Activated CD4-positive, alpha-beta memory T cell treated with anti-CD3 and anti-CD28 coated beads for 36 hours (primary cell): Measurements from ENCODE around the gene KIAA0930. TPM values are rescaled to one million over a fixed set of nuclear protein-coding genes. Genes with fewer than 3 reads are reported as not detected.

Source experiments
- CTCF ChIA-PET: fragments of 350-600 bp; sonication (Branson Sonifier 250); formaldehyde crosslinking; loops from one replicate; lab custom pipeline; 2021; ENCODE audit warnings: antibody characterized with exemption, inconsistent platforms; lab: Charles Lee
- POLR2A ChIA-PET: fragments of 350-600 bp; sonication (Branson Sonifier 250); formaldehyde crosslinking; loops from one replicate; lab custom pipeline; 2021; ENCODE audit warnings: antibody characterized with exemption; lab: Charles Lee
- DNase-seq: peaks from one replicate; pipeline ENCODE4 v3.0.0-alpha.2; 2020
- H3K27ac Mint-ChIP-seq: one replicate; pipeline ENCODE4 v1.8.0; 2021; ENCODE audit warnings: mixed read lengths
- H3K27me3 Mint-ChIP-seq: one replicate; pipeline ENCODE4 v1.8.0; 2021; ENCODE audit warnings: mixed read lengths
- H3K36me3 Mint-ChIP-seq: one replicate; pipeline ENCODE4 v1.8.0; 2021; ENCODE audit warnings: mixed read lengths
- H3K4me1 Mint-ChIP-seq: one replicate; pipeline ENCODE4 v1.8.0; 2021; ENCODE audit warnings: low read depth, mixed read lengths
- H3K4me3 Mint-ChIP-seq: one replicate; pipeline ENCODE4 v1.8.0; 2021; ENCODE audit warnings: mild to moderate bottlenecking, mixed read lengths
- H3K9me3 Mint-ChIP-seq: one replicate; pipeline ENCODE4 v1.8.0; 2021; ENCODE audit warnings: mixed read lengths
- intact Hi-C: fragments of 100-400 bp; cut with micrococcal nuclease; formaldehyde crosslinking; loops from one replicate; pipeline ENCODE4 v1.15.1; 2023
- total RNA-seq, 2 experiments: library from RNA; stranded (reverse); gene quantifications; one replicate each; pipeline ENCODE4 v1.2.3, GENCODE V29; 2021

The KIAA0930 gene
- total RNA-seq, 2 experiments from 2014 or later = 31.1 to 31.9 TPM

GRCh38 chr22:45230026-45230721 is 10.5 kb downstream of the KIAA0930 start:
- DNase-seq = no peak
- H3K27ac Mint-ChIP-seq = no peak overlapping the region
- no peaks in the 10 kb centered on the region for H3K27me3 Mint-ChIP-seq
- no peaks in the 10 kb centered on the region for H3K36me3 Mint-ChIP-seq
- no peak overlapping the region for H3K4me3 Mint-ChIP-seq
- ChIA-PET POLR2A (no interaction called here), CTCF (no interaction called here)
- intact Hi-C loops = no loop called here
- no peaks in the 10 kb centered on the region for H3K4me1 Mint-ChIP-seq
- H3K9me3 Mint-ChIP-seq = no peaks in the 10 kb centered on the region

DNA sequence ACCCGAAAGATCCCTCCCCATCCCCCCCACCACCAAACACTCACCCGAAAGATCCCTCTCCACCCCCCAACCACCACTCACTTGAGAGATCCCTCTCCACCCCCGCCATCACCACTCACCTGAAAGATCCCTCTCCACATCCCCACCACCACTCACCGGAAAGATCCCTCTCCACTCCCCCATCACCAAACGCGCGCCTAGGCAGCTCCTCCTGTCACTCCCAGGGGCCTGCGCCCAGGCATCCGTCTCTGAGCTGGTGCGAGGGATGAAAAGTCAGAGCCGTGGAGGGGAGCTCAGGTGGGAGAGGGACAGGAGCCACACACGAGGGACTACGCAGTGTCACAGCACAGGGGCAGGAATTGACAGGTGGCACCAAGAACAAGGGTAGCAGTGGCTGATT is 11.5 kb downstream of the KIAA0930 start:
- Mint-ChIP-seq H3K9me3 (no peaks in the 10 kb centered on the region), H3K4me3 (no peak overlapping the region), H3K27ac (no peak overlapping the region), H3K36me3 (no peaks in the 10 kb centered on the region), H3K4me1 (no peaks in the 10 kb centered on the region), H3K27me3 (no peaks in the 10 kb centered on the region)
- DNase-seq = no peak
- CTCF ChIA-PET = no interaction called here
- intact Hi-C loops = no loop called here
- POLR2A ChIA-PET = no interaction called here

DNA sequence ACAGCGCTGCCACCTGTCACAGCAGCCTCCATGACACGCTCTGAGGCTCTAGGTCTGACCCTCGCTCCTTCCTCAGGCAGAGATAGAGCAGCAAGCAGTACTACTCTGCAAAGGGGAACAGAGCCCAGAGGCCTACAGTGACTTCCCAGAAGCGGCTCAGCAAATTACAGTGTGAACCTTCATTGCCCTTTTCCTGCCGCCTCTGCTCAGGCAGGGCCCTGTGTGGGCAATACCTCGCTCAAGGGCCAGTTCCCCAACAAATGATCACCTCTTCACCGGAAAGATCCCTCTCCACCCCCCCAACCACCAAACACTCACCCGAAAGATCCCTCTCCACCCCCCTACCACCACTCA is 12.3 kb downstream of the KIAA0930 start:
- H3K4me3 Mint-ChIP-seq = no peak overlapping the region
- H3K27me3 Mint-ChIP-seq = no peaks in the 10 kb centered on the region
- peaks cover 1% of the 10 kb centered on the region for H3K4me1 Mint-ChIP-seq
- no peak for DNase-seq
- H3K9me3 Mint-ChIP-seq = no peaks in the 10 kb centered on the region
- intact Hi-C loops = no loop called here
- CTCF ChIA-PET = no interaction called here
- no peaks in the 10 kb centered on the region for H3K36me3 Mint-ChIP-seq
- POLR2A ChIA-PET = no interaction called here
- no peak overlapping the region for H3K27ac Mint-ChIP-seq

DNA sequence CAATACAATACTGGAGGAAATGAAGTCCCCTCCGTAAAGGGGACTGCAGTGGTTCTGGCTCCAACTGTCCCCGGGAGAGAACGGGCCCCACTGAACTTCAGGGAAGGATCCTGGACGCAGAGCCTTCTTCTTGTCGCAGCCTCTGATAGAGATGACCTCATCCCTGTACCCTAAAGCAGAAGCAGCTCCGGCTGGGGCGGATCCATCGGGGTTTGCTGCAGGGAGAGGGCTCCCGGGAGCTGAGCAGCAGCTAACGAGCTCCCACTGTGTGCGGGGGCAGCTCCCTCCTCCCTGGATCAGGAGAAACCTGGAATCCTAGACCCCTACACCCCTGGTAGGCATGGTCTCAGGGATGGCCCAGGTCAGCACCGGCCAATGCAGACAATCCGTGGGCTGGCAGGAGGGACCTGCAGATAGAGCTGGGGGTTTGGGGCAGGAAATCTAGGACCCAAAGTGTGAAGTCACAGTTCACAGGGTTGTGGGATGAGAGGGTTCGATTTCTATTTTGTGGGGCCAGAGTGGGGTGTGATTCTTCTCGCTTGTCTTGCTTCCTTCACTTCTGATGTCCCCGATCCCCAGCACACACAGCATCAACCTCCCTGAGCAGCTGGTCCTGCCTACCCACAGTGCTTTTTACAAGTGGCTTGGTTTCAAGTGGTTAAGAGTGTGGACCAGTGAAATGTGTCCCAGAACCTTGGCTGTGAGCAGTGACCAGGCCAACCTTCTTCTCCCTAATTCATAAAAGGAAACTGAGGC is 12.9 kb downstream of the KIAA0930 start:
- CTCF ChIA-PET = no interaction called here
- DNase-seq = no peak
- no peaks in the 10 kb centered on the region for H3K36me3 Mint-ChIP-seq
- no peaks in the 10 kb centered on the region for H3K27me3 Mint-ChIP-seq
- no peak overlapping the region for H3K27ac Mint-ChIP-seq
- H3K9me3 Mint-ChIP-seq = no peaks in the 10 kb centered on the region
- intact Hi-C loops = no loop called here
- no peak overlapping the region for H3K4me3 Mint-ChIP-seq
- H3K4me1 Mint-ChIP-seq = peaks cover 7% of the 10 kb centered on the region
- POLR2A ChIA-PET = no interaction called here

DNA sequence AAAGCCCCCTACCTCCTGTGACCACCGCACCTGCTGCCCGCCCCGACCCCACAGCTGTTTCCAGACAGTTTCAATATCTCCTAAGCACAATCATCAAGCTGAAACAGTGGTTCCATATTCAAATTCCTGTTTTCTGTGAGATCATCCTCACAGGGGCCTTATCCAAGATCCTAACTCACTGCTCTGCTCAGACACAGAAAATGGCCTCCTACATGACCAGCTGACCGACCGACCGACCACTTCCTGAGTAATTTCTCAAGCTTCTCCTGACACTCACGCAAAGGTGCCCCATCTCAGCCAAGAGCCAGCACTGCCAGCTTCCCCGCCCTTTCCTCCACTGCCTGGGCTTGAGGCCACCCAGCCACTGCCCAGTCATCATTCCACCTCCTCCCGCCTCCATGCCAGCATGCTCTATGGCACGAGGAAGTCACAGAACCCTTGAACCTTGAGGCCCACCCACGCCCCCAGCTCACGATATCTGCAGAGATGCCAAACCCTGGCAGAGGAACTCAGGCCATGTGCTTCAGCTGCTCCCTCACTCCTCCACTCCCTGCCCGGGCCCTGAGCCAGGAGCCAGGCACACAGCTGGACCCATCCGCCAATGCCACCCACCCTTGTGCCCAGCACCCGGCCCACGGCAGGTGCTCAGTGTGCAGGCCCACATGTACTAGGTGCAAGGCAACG is 14.0 kb downstream of the KIAA0930 start:
- no peak overlapping the region for H3K27ac Mint-ChIP-seq
- DNase-seq = no peak
- no peak overlapping the region for H3K4me3 Mint-ChIP-seq
- peaks cover 11% of the 10 kb centered on the region for H3K4me1 Mint-ChIP-seq
- H3K27me3 Mint-ChIP-seq = no peaks in the 10 kb centered on the region
- POLR2A ChIA-PET = no interaction called here
- no peaks in the 10 kb centered on the region for H3K9me3 Mint-ChIP-seq
- intact Hi-C loops = no loop called here
- CTCF ChIA-PET = no interaction called here
- H3K36me3 Mint-ChIP-seq = no peaks in the 10 kb centered on the region

GRCh38 chr22:45225732-45226502 is 14.8 kb downstream of the KIAA0930 start:
- H3K4me3 Mint-ChIP-seq = no peak overlapping the region
- H3K9me3 Mint-ChIP-seq = no peaks in the 10 kb centered on the region
- H3K27ac Mint-ChIP-seq = no peak overlapping the region
- POLR2A ChIA-PET = no interaction called here
- H3K4me1 Mint-ChIP-seq = peaks cover 11% of the 10 kb centered on the region
- no peaks in the 10 kb centered on the region for H3K36me3 Mint-ChIP-seq
- no peak for DNase-seq
- CTCF ChIA-PET = no interaction called here
- H3K27me3 Mint-ChIP-seq = no peaks in the 10 kb centered on the region
- intact Hi-C loops = no loop called here

- no peaks in the 10 kb centered on the region for H3K36me3 Mint-ChIP-seq
- H3K4me1 Mint-ChIP-seq = peaks cover 11% of the 10 kb centered on the region
- CTCF ChIA-PET = no interaction called here
- POLR2A ChIA-PET = no interaction called here
- H3K4me3 Mint-ChIP-seq = no peak overlapping the region
- H3K27me3 Mint-ChIP-seq = no peaks in the 10 kb centered on the region
- no peak for DNase-seq
- no peak overlapping the region for H3K27ac Mint-ChIP-seq
- no peaks in the 10 kb centered on the region for H3K9me3 Mint-ChIP-seq
- intact Hi-C loops = no loop called here
Measured at GRCh38 chr22:45224988-45225731, 15.5 kb downstream of the KIAA0930 start.

GRCh38 chr22:45224331-45224730 is 16.4 kb downstream of the KIAA0930 start:
- intact Hi-C loops = no loop called here
- DNase-seq = no peak
- no peak overlapping the region for H3K4me3 Mint-ChIP-seq
- no peaks in the 10 kb centered on the region for H3K36me3 Mint-ChIP-seq
- ChIA-PET POLR2A (no interaction called here), CTCF (no interaction called here)
- H3K27me3 Mint-ChIP-seq = no peaks in the 10 kb centered on the region
- H3K4me1 Mint-ChIP-seq = peaks cover 11% of the 10 kb centered on the region
- H3K9me3 Mint-ChIP-seq = no peaks in the 10 kb centered on the region
- no peak overlapping the region for H3K27ac Mint-ChIP-seq

DNA sequence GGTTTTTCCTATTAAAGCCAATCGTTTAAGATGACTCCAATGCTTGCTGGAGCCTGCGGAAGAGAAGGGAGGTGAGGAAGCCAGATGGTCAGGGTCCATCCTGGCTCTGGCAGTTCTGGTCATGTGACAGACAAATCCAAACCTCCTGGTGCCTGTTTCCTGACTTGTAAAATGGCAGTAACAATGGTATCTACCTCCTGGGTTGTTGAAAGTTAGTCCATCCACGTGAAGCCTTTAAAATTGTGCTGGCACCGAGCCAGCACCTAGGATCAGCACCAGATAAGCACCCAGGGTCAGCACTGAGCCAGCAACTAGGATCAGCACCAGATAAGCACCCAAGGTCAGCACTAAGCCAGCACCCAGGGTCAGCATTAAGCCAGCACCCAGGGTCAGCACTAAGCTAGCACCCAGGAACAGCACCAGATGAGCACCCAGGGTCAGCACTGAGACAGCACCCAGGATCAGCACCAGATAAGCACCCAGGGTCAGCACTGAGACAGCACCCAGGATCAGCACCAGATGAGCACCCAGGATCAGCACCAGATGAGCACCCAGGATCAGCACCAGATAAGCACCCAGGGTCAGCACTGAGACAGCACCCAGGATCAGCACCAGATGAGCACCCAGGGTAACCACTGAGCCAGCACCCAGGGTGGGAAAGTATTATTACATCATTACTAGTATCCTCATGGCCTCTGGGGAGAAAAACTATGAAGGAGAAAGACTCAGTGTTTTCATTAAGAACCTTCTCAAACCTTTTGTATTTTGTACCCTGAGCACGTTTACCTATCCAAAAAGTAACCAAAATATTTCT is 17.2 kb downstream of the KIAA0930 start:
- Mint-ChIP-seq H3K27ac (no peak overlapping the region), H3K36me3 (no peaks in the 10 kb centered on the region), H3K27me3 (no peaks in the 10 kb centered on the region), H3K4me3 (no peak overlapping the region), H3K9me3 (no peaks in the 10 kb centered on the region), H3K4me1 (peaks cover 19% of the 10 kb centered on the region)
- intact Hi-C loops = no loop called here
- ChIA-PET POLR2A (no interaction called here), CTCF (no interaction called here)
- DNase-seq = no peak

GRCh38 chr22:45221201-45221600 is 19.5 kb downstream of the KIAA0930 start:
- ChIA-PET CTCF (interaction anchor here (1.1 to 4.8 kb wide), 3 partner anchors 13 to 241 kb away, joined by 3 to 30 read pairs (median 6); no protein-coding TSS in a partner anchor), POLR2A (no interaction called here)
- no peak overlapping the region for H3K4me3 Mint-ChIP-seq
- no peaks in the 10 kb centered on the region for H3K36me3 Mint-ChIP-seq
- H3K9me3 Mint-ChIP-seq = no peaks in the 10 kb centered on the region
- H3K4me1 Mint-ChIP-seq = peaks cover 22% of the 10 kb centered on the region
- H3K27me3 Mint-ChIP-seq = no peaks in the 10 kb centered on the region
- no peak overlapping the region for H3K27ac Mint-ChIP-seq
- DNase-seq = no peak
- intact Hi-C loops = no loop called here

DNA sequence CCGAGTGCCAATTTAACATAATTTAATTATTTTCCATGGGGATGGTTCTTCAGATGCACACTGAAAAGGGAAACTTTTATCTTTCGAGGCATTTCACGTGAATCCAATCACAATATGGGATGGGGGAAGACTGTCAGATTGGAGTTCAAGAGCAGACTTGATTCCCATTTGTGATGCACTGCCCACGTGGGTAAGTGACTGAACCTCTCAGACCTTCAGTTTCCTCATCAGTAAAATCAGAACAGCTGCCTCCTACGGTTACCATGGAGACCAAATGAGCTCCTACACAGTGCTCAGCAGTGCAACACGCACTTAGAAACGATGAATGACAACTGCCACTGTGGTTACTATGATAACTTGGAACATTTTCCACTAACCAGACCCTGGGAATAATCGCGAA is 21.7 kb downstream of the KIAA0930 start:
- H3K27ac Mint-ChIP-seq = no peak overlapping the region
- DNase-seq = peak; percentile 69
- intact Hi-C loops = no loop called here
- H3K4me3 Mint-ChIP-seq = no peak overlapping the region
- POLR2A ChIA-PET = no interaction called here
- no peaks in the 10 kb centered on the region for H3K9me3 Mint-ChIP-seq
- H3K36me3 Mint-ChIP-seq = no peaks in the 10 kb centered on the region
- CTCF ChIA-PET = interaction anchor here (0.9 to 4.8 kb wide), 2 partner anchors 10 to 122 kb away, joined by 3 to 30 read pairs; no protein-coding TSS in a partner anchor
- H3K27me3 Mint-ChIP-seq = no peaks in the 10 kb centered on the region
- H3K4me1 Mint-ChIP-seq = peaks cover 23% of the 10 kb centered on the region
